Measurements from ENCODE around the gene SEMA3B. TPM values are rescaled to one million over a fixed set of nuclear protein-coding genes. Genes with fewer than 3 reads are reported as not detected.
A peak's percentile ranks its signal among the peaks of the same experiment; 100 is the strongest.

Gene SEMA3B
- total RNA-seq, 3 donors from 2014 or later: 10.1 to 17.6 (median 11.1) TPM

DNA sequence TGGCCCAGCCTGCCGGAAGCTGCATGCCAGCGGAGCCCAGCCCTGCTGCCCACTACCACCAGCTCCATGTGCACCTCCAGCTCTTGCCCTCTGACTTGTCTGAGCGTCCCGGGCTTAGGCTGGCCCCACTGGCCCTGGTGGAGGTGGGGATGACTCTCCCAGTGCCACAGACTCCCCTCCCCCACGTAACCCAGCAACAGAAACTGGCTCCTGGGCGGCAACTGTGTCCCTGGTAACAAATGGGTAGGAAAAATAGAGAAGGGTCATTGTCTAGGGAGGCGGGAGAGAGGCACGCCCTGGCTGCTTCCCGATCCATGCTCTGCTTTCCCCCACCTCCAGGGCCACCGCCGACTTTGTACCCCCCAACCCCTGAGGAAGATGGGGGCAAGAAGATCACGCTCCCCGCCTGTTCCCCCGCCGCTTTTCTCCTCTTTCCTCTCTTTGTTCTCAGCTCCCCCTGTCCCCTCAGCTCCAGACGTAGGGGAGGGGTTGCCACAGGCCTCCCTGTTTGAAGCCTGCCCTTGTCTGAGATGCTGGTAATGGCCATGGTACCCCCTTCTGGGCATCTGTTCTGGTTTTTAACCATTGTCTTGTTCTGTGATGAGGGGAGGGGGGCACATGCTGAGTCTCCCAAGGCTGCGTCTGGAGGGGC, 10.8 kb upstream of the SEMA3B start:
- TF ChIP-seq POLR2A (IDR thresholded peaks at IDR 0.05): no peak
- TF ChIP-seq POLR2AphosphoS5 (IDR thresholded peaks at IDR 0.05): no peak
- TF ChIP-seq, protein P1, sequence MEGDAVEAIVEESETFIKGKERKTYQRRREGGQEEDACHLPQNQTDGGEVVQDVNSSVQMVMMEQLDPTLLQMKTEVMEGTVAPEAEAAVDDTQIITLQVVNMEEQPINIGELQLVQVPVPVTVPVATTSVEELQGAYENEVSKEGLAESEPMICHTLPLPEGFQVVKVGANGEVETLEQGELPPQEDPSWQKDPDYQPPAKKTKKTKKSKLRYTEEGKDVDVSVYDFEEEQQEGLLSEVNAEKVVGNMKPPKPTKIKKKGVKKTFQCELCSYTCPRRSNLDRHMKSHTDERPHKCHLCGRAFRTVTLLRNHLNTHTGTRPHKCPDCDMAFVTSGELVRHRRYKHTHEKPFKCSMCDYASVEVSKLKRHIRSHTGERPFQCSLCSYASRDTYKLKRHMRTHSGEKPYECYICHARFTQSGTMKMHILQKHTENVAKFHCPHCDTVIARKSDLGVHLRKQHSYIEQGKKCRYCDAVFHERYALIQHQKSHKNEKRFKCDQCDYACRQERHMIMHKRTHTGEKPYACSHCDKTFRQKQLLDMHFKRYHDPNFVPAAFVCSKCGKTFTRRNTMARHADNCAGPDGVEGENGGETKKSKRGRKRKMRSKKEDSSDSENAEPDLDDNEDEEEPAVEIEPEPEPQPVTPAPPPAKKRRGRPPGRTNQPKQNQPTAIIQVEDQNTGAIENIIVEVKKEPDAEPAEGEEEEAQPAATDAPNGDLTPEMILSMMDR (IDR thresholded peaks at IDR 0.05): no peak
- Histone ChIP-seq H3K4me3 (no peak overlapping the region), H3K27me3 (no peaks in the 10 kb centered on the region), H3K36me3 (no peaks in the 10 kb centered on the region), H3K27ac (peak overlapping the region; percentile 72 to 100), H3K9me3 (no peaks in the 10 kb centered on the region), H3K4me1 (peaks cover 9 to 21% of the 10 kb centered on the region in 2 donors)
- intact Hi-C loops (cut with DNase I; ENCODE audit: low total_unique reads): no loop called here
- no peak for DNase-seq (ENCODE audit: low spot score in 2 of 2)

DNA sequence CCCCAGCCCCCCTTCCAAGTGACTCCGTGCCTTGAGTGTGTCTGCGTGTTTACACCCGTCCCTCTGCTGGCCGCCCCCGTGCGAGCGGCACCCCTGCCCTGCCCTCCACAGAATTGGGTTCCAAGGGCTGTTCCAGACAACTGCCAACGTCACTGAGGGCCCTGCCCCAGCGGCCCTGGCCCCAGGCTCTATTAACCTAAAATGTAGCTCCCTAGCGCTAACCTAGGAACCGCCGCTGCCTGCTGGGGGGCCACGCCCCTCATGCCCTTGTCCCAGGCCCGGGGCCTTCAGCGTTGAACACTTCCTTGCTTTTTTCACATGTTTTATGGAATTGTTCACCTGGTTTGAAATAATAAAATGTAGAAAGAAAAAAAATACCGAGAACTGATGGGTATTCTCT, 10.0 kb upstream of the SEMA3B start:
- TF ChIP-seq POLR2A (IDR thresholded peaks at IDR 0.05): no peak
- TF ChIP-seq, protein P1 (IDR thresholded peaks at IDR 0.05): no peak
- no peak for TF ChIP-seq POLR2AphosphoS5 (IDR thresholded peaks at IDR 0.05)
- Histone ChIP-seq H3K27ac (peak overlapping the region; percentile 97 to 100), H3K36me3 (no peaks in the 10 kb centered on the region), H3K27me3 (no peaks in the 10 kb centered on the region), H3K9me3 (no peaks in the 10 kb centered on the region), H3K4me1 (peaks cover 10 to 21% of the 10 kb centered on the region in 2 donors), H3K4me3 (no peak overlapping the region)
- intact Hi-C loops (cut with DNase I; ENCODE audit: low total_unique reads): no loop called here
- no peak for DNase-seq (ENCODE audit: low spot score in 2 of 2)

DNA sequence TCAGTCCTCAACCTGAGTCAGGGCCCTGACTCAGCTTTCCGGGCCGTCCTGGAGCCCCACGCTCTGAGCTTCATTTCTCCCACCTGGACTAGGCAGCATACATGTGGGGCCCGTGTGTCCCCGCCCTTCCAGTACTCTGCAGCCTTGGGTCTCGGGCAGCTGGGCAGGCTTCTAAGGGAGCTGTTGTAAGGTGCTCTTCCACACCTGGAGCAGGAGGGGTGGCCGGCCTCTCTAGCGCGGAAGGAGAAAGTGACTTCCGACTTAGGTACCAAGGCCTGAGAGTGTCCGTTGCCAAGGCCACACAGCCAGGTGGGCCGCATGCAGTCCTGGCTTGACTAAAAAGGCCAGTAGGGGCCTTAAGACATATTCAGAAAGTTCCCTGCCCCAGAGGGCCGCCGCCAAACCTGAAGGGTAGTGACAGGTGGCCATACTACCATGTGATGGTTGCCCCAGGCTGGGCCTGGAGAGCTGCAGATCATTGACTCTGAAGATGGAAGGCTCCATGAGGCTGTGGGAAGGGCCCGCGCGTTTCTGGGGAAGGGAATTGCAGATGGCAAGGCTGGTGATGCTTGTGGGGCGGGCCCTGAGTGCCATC, 9.4 kb upstream of the SEMA3B start:
- H3K4me3 ChIP-seq: peak overlapping the region; percentile 66 to 71 (median 71)

DNA sequence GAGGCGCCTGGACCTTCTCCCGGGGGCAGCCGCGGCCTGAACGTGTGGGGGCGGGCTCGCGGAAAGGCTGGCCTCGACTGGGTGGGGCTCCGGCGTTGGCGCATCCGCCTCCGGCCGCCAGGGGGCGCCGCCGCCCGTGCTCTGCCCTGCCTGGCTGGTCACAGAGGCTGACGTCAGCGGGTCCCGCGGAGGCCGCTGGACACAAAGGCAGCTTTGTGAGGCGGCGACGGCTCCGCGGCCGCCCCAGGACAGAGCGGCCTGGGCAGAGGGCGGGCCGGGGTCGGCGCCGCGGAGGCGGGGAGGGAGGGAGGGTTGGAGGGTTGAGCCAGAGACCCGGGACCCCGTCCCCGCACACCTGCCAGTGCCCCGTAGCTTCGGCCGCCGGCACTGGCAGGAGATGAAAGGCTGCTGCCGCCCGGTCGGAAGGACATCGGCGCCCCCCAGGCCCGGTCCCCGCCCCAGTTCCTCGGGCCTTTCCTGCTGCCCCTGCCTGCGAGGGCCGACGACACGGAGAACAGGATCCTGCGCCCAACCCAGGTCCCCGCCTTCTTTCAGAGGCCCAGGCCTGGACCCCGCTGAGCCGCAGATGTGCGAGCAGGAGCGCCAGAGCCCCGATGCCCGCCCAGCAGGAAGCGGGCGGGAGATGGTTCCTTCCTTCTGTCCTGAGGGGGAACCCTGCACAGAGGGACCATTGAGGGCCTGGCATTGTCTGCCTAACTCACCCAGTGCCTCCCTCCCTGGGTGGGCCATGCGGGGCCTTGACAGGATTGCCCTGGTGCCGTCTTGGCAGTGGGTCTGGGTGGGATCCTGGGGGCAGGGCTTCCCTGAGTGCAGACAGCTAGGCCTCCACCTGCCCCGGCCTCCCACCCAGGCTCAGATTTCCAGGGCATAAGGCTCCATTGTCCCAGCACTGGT, 8.7 kb upstream of the SEMA3B start:
- peak; percentile 93 to 94 for DNase-seq (ENCODE audit: low spot score in 2 of 2)
- no peaks in the 10 kb centered on the region for H3K9me3 ChIP-seq
- TF ChIP-seq POLR2A (IDR thresholded peaks at IDR 0.05) (peak; percentile 20), POLR2AphosphoS5 (IDR thresholded peaks at IDR 0.05) (peak; percentile 82 to 93 (median 83))
- TF ChIP-seq, protein P1 (IDR thresholded peaks at IDR 0.05): peak; percentile 97 to 99 (median 99)
- H3K27ac ChIP-seq: peak overlapping the region; percentile 97 to 100
- intact Hi-C loops (cut with DNase I; ENCODE audit: low total_unique reads): no loop called here
- H3K27me3 ChIP-seq: no peaks in the 10 kb centered on the region
- peaks cover 17 to 21% of the 10 kb centered on the region in 2 donors for H3K4me1 ChIP-seq
- H3K36me3 ChIP-seq: no peaks in the 10 kb centered on the region
- H3K4me3 ChIP-seq: peak overlapping the region; percentile 66 to 71 (median 71)

More for the DNA sequence above, 9.4 kb upstream of the SEMA3B start:
- Histone ChIP-seq H3K4me1 (peaks cover 16 to 17% of the 10 kb centered on the region in 2 donors), H3K9me3 (no peaks in the 10 kb centered on the region), H3K27me3 (no peaks in the 10 kb centered on the region), H3K36me3 (no peaks in the 10 kb centered on the region), H3K27ac (peak overlapping the region; percentile 97 to 100)
- TF ChIP-seq POLR2A (IDR thresholded peaks at IDR 0.05) (no peak), POLR2AphosphoS5 (IDR thresholded peaks at IDR 0.05) (no peak)
- TF ChIP-seq, protein P1 (IDR thresholded peaks at IDR 0.05): no peak
- DNase-seq (ENCODE audit: low spot score in 2 of 2): no peak
- intact Hi-C loops (cut with DNase I; ENCODE audit: low total_unique reads): no loop called here

All from breast epithelium (tissue), 4 donors.